C4-2B (cell line): Measurements from ENCODE around the gene MKKS.

Source experiments
- CTCF ChIP-seq: fragments of 450-650 bp; conservative IDR thresholded peaks from 2 replicates; pipeline ENCODE4 v1.5.1; 2017; ENCODE audit warnings: mild to moderate bottlenecking
- ZFX ChIP-seq: fragments of 450-650 bp; IDR thresholded peaks from 2 replicates; pipeline ENCODE4 v1.6.1; 2017

- TF ChIP-seq CTCF (no peak), ZFX (no peak)
These were observed 3.3 kb downstream of the MKKS start for GRCh38 chr20:10430704-10431103.
